GM21825 (cell line): ENCODE results near the gene CDH11.

Experiments
- ATAC-seq: cut with Tn5 transposase; IDR thresholded peaks from one replicate; pipeline ENCODE4 v1.9.1; 2021; ENCODE audit warnings: mild to moderate bottlenecking, moderate library complexity; ENCODE audit not compliant: unreplicated experiment

CDH11 gene

GRCh38 chr16:64983963-64984362 lies 137.9 kb downstream of the CDH11 start:
- ATAC-seq, result no peak

GRCh38 chr16:64983231-64983630 lies 138.6 kb downstream of the CDH11 start:
- ATAC-seq, result no peak

GRCh38 chr16:64982581-64982980 lies 139.3 kb downstream of the CDH11 start:
- no peak for ATAC-seq

GRCh38 chr16:64981568-64982281 lies 140.1 kb downstream of the CDH11 start:
- no peak for ATAC-seq

GRCh38 chr16:64977206-64977920 lies 144.5 kb downstream of the CDH11 start:
- ATAC-seq, result no peak

GRCh38 chr16:64975821-64976220 lies 146.0 kb downstream of the CDH11 start:
- no peak for ATAC-seq

- ATAC-seq, result no peak
Measured at GRCh38 chr16:64974381-64974780, 147.5 kb downstream of the CDH11 start.

GRCh38 chr16:64973171-64973570 lies 148.7 kb downstream of the CDH11 start:
- no peak for ATAC-seq

- no peak for ATAC-seq
Measured at GRCh38 chr16:64971171-64971570, 150.7 kb downstream of the CDH11 start.

GRCh38 chr16:64969221-64969620 lies 152.6 kb downstream of the CDH11 start:
- no peak for ATAC-seq

- no peak for ATAC-seq
Measured at GRCh38 chr16:64968539-64968938, 153.3 kb downstream of the CDH11 start.

- ATAC-seq, result no peak
Measured at GRCh38 chr16:64964126-64964540, 157.7 kb downstream of the CDH11 start.

GRCh38 chr16:64962786-64963185 lies 159.1 kb downstream of the CDH11 start:
- ATAC-seq, result no peak

GRCh38 chr16:64957246-64957645 lies 164.6 kb downstream of the CDH11 start:
- ATAC-seq, result no peak

- ATAC-seq, result no peak
Measured at GRCh38 chr16:64952177-64952576, 169.7 kb downstream of the CDH11 start.

- ATAC-seq, result no peak
Measured at GRCh38 chr16:64951193-64951592, 170.7 kb downstream of the CDH11 start.

GRCh38 chr16:64950731-64951130 lies 171.1 kb downstream of the CDH11 start:
- no peak for ATAC-seq

GRCh38 chr16:64950262-64950661 lies 171.6 kb downstream of the CDH11 start:
- no peak for ATAC-seq

GRCh38 chr16:64948056-64948455 lies 173.8 kb downstream of the CDH11 start:
- ATAC-seq, result no peak

- ATAC-seq, result no peak
Measured at GRCh38 chr16:64947651-64948050, 174.2 kb downstream of the CDH11 start.

GRCh38 chr16:64933885-64934284 lies 188.0 kb downstream of the CDH11 start:
- ATAC-seq, result no peak

- ATAC-seq, result no peak
Measured at GRCh38 chr16:64926476-64926875, 195.4 kb downstream of the CDH11 start.
